Middle frontal gyrus (tissue), 1 donor: ENCODE data around the gene FN3K.
"Not testable (repeated sequence)": the region's sequence is repeated elsewhere in the genome, so short reads cannot be mapped to it uniquely, and the experiment has no call there.

ENCODE experiments used
- DNase-seq: peaks from one replicate; pipeline ENCODE4 v3.0.0-alpha.2; 2015; ENCODE audit warnings: low spot score; ENCODE audit errors: extremely low spot score

The FN3K gene

DNA sequence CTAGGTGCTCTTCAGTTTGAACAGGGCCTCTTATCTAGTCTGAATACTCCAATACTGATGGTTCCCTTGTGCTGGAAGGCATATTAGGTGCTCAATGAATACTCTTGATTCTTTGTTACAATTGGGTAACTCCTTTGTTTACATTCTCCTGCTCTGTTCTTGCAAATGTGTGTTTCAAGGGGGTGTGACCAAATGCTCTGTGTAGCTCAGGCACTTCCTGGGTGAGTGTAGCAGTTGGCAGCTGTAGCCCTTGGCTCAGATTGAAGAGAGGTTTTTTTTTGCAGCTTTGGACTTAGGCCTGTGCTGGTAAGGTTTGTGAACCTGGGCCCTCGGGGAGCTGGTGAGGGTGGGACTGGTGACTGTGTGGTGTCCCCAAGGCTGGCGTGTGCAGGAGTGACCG is 36.6 kb downstream of the FN3K start:
- no peak for DNase-seq

DNA sequence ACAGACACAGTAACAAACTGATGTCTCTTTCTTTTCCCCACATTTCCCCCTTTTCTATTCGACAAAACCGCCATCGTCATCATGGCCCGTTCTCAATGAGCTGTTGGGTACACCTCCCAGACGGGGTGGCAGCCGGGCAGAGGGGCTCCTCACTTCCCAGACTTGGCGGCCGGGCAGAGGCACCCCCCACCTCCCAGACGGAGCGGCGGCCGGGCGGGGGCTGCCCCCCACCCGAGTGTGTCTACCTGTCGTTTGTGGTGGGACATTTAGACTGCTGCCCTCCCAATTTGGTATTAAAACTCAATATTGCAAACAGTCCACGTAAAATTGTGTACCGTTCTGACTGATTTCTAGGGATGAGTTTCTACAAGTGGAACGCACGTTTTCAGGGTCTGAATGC is 39.0 kb downstream of the FN3K start:
- not testable (repeated sequence) for DNase-seq

DNA sequence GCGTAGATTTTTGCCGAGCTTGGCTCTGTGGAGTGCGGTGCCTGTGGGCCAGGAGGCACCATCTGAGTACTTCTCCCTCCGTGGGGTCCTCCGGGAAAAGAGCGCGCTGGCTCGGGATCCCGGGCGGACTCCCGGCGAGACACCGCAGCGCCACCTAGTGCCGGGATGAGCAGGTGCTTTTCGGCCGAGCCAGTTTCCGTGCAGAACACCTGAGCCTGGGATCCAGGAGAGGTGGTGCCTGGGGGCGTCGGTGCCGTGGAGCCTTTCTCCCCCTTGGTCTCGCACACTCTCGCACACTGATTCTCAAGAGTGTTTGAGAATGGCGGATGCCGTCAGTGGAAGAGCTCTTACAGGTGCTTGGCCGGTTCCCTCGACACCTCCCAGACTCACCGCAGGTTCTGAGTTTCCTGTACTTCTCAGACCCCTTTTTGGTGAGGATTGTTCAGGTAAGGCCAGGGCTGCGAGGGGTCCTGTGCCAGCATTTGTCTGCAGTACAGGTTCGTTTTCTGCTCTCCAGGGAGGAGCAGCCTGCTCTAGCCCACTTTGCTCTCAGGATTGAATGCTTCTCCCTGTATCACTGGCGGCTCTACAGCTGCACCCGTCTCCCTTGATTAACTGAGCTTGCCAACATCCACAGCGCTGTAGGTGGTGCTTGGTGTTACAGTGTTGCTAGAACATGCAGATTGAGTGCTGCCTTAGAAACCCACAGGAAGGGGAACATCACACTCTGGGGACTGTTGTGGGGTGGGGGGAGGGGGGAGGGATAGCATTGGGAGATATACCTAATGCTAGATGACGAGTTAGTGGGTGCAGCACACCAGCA is 39.8 kb downstream of the FN3K start:
- DNase-seq, result peak; percentile 10

DNA sequence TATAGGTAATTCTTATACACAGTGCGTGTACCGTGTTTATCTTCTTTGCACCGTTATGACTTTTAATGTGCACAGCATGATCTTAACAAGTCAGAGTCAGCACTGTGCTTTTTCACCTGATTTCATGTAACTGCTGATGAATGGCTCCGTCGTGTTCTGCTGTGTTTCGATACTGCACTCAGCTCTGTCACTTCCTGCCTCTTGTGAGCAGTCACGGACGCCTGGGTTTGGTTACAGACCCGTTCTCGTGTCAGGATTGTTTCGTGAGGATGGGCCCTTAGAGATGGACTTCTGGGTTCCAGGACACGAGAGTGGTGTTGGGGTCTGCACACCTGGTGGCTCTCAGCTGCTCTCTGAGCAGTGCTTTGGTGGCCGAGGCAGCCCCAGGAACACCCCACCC is 41.0 kb downstream of the FN3K start:
- no peak for DNase-seq

DNA sequence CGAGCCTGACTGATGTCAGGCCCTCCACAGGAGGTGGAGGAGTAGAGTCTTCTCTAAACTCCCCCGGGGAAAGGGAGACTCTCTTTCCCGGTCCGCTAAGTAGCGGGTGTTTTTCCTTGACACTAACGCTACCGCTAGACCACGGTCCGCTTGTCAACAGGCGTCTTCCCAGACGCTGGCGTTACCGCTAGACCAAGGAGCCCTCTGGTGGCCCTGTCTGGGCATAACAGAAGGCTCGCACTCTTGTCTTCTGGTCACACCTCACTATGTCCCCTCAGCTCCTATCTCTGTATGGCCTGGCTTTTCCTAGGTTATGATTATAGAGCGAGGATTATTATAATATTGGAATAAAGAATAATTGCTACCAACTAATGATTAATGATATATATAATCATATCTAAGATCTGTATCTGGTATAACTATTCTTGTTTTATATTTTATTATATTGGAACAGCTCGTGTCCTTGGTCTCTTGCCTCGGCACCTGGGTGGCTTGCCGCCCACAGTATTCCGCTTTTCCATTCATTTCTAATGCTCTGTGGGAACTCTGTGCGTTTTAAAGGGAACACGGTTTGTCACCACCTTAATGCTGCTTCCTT is 42.5 kb downstream of the FN3K start:
- DNase-seq, result not testable (repeated sequence)

DNA sequence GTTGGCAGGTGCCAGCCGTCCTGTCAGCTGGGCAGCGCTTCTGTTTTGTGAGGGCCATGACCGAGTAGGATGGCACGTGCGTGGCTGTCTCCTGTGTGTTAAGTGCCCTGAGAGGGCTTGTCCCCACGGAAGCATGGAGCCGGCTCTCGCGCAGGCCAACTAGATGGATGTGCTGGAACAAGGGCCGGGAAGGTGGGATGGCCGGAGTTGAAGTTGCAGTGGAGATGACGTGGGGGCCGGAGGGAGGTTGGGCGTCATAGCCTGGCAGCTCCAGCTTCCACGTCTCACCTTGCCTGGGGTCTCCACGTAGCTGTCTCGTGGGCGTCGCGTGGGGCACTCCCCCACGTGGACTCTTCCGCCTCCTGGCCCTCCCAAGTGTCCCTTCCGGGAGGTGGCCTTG is 44.1 kb downstream of the FN3K start:
- DNase-seq, result no peak

DNA sequence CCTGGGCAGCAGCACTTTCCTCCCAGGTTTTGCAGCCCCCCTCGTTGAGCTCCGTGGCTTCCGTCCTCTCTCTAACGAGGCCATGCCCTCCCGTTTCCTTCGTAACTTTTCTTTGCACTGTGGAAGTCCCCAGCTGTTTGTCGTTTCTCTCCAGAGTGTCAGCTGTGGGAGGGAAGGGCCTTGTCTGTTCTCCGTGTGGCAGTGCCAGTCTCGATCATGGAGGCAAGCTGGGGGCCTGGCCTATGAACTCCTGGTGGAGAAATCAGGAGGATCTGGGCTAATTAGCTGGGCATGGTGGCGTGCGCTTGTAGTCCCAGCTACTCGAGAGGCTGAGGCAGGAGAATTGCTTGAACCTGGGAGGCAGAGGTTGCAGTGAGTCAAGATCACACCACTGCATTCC is 44.8 kb downstream of the FN3K start:
- no peak for DNase-seq

DNA sequence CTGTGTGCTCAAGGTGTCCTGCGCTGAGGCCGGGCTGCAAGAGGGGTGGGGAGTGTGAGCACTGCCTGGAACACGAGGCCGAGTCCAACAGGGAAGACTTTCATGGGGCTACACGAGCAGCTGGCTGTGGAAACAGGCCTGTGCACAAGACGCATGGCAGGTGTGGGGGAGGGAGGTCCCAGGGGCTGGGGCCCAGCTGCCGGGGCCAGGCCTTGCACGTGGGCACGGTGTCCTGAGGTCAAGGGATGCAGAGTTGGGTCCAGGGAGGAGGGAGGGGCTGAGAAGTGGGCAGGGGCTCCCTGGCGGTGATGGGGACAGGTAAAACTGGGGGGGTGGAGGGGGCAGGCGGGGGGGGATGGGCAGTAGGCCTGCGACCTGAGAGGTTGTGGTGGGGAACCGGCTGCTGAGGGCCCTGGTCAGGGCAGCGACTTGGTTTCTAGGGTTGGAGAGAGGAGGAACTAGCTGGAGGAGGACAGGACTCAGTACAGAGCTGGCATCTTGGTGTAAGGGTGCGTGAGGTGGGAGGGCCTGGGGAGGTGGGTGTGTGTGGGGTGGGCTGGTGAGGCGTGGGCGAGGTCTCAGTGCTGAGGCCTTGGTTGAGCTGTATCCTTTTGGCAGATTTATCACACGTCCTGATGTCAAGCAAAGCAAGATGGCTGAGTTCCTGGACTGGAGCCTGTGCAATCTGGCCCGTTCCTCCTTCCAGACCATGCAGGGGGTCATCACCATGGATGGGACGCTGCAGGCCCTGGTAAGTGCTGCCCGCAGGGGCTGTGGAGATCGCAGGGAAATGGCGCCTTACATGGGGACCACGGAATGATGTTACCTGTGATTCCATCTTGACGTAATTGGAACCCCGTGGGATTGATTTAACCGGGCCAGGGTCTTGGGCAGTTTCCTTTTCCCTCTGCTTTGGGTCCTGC is 45.8 kb downstream of the FN3K start:
- no peak for DNase-seq

DNA sequence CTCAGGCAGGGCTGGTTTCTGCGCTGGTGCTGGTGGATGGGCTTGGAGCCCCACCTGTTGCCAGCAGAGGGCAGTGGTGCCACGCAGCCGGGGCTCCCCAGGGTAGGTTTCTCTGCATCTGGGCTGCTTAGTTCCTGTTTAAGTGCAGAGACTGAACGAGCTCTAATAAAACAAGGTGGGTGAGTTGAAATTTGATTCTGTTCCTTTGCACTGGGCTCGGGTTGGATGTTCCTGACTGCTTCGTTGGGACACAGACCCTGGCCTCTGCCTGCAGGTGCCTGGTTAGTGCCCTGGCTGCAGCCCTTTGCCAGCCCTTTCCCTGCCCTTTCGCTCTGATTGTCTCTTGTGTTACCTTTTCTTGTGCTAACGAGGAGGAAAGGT is 46.5 kb downstream of the FN3K start:
- peak; percentile 60 for DNase-seq

DNA sequence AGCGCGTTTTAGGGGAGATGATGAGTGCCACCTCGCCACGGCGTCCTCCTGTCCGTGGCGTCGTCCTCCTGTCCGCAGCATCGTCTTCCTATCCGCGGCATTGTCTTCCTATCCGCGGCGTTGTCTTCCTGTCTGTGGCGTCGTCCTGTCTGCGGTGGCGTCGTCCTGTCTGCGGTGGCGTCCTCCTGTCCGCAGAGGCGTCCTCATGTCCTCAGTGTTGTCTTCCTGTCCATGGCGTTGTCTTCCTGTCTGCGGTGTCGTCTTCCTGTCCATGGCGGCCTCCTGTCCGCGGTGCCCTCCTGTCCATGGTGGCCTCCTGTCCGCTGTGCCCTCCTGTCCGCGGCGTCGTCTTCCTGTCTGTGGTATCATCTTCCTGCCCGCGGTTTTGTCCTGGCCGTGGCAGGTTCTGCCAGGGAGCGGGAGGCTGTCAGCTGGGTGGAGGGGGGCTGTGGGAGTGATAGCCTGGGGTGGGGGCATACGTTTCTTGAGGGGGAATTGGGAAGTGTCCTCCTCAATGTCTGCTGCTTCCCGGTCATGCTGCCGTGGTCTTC is 47.3 kb downstream of the FN3K start:
- DNase-seq, result no peak

DNA sequence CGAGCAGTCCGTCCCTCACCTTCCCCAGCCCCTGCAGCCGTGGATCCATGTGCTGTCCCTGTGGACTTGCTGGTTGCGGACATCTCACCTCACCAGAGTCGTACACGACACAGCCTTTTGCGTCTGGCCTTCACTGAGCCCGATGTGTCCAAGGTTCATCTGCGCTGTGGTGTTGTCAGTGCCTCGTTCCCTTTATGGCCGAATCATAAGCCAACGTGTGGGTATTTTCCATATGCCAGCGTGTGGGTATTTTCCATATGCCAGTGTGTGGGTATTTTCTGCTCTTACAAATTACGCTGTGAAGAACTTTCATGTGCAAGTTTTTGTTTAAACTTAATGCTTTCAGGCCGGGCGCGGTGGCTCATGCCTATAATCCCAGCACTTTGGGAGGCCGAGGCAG is 48.1 kb downstream of the FN3K start:
- DNase-seq, result peak; percentile 52

DNA sequence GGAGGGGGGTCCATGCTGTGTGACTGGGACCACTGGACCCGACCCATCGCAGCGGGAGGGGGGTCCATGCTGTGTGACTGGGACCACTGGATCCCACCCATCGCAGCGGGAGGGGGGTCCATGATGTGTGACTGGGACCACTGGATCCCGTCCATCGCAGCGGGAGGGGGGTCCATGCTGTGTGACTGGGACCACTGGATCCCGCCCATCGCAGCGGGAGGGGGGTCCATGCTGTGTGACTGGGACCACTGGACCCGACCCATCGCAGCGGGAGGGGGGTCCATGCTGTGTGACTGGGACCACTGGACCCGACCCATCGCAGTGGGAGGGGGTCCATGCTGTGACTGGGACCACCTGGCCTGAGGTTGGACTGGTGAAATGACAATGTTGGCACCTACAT is 50.2 kb downstream of the FN3K start:
- DNase-seq, result not testable (repeated sequence)

DNA sequence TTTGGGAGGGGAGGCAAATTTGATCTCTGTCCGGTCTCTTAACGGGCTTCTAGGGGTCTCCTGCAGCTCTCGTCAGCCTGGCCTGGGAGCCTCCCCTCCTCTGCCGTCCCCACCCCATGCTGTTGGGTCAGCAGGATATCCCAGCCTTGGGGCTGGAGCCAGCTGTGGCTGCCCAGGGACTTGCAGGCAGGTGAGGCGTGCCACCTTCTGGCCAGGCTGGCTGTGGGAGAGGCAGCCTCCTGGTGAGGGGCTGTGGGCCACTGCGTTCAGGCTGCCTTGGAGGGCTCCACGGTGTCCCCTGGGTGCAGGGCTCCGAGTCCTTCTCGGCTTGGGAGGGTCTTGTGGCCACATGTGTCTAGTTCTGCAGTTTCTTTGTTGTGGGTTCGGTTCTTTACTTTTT is 51.0 kb downstream of the FN3K start:
- no peak for DNase-seq

DNA sequence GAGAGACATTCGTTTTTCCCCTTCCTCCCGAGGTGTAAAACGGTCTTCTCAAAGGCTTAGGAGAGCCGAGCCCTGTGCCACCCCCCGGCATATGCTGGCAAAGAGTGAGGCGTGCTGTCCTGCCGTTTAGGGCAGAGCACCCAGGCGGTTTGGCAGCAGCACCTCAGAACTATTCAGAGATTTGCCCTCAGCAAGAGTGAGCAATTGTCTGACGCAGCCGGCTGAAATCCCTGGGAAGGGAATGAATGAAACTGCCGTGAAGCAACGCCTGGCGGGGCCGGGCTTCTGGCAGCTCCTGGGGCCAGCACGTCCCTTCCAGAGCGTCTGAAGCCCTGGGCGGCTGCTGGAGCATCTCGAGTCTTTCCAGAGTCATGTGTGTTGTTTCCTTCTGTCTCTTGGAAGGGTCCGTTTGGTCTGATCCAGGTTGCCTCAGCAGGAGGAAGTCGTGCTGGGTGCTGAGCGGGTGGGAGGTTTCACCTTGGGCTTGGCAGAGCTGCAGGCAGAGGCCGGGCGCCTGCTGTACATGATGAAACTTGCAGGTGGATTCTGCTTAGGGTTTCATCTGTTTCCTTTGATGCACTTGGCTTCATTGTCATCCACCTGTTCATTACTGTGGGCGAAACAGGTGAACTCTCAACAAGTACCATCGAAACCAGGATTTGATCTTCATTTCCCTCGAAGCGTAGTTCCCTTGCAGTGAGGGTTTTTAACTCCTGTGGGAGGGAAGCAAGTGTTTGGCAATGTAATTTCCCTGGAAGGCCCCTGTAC is 51.9 kb downstream of the FN3K start:
- no peak for DNase-seq

DNA sequence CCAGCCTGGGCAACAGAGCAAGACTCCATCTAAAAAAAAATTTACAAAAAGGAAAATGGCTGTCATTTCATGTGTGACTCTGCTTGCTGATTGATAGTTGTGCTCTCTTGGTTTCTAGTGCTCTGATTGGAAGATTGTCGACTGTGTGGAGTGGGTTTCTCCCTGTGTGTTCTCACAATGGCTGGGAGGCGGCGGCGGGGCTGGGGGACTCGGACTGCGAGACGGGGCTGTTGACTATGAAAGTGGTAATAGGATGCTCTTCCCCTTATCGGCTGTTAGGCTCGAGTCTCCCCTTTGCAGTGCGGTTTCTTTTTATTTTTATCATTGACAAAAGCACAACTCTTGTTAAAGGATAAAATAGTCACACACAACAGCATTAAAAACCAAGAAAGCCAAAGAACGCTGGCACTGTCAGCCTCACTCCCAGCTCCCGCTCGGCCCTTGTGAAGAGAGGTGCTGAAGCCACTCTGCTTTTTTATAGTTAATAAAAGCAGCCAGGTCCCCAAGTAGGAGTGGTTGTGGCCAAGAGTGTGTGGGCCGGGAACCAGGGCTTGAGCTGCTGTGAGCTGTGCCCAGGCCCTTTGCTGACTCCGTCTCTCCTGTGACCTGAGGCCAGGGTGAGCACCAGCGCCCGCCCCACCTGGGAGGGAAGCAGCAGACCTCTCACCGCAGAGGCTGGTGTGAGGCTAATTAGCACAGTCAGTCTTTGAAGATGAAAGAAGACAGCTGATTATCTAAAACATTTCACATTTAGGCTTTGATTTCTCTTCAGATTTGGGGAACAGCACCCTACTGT is 53.0 kb downstream of the FN3K start:
- DNase-seq, result no peak

DNA sequence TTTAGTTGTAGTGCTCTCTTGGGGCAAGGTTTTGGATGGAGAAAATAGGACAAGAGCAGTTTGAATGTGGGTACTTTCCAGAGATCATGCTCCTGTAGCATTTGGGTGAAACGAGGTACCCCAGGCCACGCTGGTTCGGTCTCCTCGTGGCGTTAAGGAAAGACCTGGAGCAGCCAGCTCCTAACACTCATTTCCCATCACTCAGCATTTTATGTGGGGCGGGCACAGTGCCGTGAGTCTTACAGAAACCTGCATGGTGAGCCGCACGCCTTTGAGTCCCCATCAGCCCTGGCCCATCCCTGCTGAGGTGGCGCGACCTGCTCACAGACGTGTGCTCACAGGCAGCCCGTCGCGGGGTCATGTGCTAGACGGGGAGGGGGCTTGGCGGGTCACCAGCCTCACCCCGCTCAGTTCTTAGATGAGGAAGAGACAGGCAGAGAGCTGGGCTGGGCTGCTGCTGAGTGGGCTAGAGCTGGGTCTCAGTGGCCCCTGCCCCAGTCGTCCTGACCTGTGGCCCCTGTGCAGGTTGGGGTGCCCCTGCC is 53.7 kb downstream of the FN3K start:
- no peak for DNase-seq

DNA sequence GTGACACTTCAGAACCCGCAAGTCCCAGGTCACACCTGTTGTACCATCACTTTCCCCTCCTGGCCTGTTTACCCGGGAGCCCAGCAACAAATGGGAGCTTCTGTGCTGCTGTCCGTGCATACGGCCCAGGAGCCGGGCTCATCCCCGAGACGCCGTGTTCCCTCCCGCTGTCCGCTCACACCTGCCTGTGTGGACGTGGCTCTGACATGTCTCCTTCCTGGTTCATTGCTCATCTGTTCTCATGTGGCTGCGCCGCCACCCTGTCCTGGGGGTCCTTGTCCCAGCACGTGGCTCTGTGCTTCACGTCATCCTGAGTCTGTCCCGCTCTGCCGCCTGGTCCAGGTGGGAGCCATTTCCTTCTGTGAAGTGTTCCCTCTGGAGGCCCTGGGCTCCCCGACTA is 54.4 kb downstream of the FN3K start:
- no peak for DNase-seq

DNA sequence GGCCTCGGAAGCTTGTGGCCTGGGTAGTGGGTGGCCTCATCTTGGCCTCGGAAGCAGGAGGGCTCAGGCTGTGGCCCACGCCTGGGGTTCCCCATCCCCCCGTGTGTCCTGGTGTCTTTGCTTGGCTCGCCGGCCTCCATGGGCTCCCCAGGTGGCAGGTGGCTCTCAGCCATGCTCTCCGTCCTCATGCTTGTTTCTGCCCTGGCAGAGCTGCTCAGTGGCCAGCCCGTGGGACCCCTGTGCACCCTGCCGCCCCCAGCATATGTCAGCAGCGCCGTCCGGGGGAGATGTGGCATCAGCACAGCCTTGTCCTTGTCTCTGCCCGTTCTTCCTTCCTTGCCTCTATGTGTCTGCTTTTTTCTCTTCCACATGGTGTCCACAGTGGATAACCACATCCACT is 55.0 kb downstream of the FN3K start:
- no peak for DNase-seq

DNA sequence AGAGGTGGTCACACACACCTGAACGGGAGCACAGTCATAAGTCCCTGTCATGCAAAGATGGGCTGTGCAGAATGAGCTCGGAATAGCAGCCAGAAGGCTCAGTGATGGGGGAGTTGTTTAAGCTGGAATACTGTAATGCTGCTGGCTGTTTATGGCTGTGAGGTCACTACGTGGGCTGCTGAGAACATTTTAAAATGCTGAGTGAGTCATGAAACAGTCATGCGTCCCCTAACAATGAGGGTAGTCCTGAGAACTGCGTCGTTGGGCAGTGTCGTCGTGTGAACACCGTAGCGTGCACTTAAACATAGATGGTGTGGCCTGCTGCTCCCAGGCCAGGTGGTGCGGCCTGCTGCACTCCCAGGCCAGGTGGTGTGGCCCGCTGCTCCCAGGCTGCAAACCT is 56.1 kb downstream of the FN3K start:
- DNase-seq, result peak; percentile 11
